HepG2 (cell line): ENCODE data around the gene PNPLA8. TPM values are rescaled to one million over a fixed set of nuclear protein-coding genes. Genes with fewer than 3 reads are reported as not detected.

Experiments
- ATAC-seq: fragments of 200-7000 bp; cut with Tn5 transposase; 3 replicates; pipeline ENCODE4 v1.9.1; 2020; ENCODE audit warnings: mild to moderate bottlenecking, moderate library complexity
- BruUV-seq: library from RNA; stranded (reverse); fragments of 400-500 nt; replicated peaks from 2 replicates; lab custom pipeline; 2021; lab: Mats Ljungman, UMichigan
- CTCF ChIA-PET: fragments of 300-600 bp; formaldehyde crosslinking; extraction: SDS; loops from one replicate; lab custom pipeline; 2021; ENCODE audit warnings: low total read pairs, inconsistent platforms, low intra/inter-chr PET ratio; lab: Yijun Ruan, JAX
- POLR2A ChIA-PET: fragments of 350-600 bp; sonication (Branson Sonifier 250); formaldehyde crosslinking; loops from one replicate; lab custom pipeline; 2020; ENCODE audit warnings: antibody characterized with exemption, inconsistent platforms; lab: Yijun Ruan, JAX
- DNase-seq: peaks from one replicate; pipeline ENCODE4 v3.0.0-alpha.2; 2015; ENCODE audit warnings: low spot score
- FAIRE-seq: peaks from 3 replicates; lab custom pipeline; 2011; peaks lifted over from hg19 to GRCh38; lab: Jason Lieb, UNC
- H2AFZ ChIP-seq: one replicate; pipeline ENCODE4 v1.6.1; 2011; ENCODE audit warnings: low read length, inconsistent platforms
- H3K27ac ChIP-seq: fragments of 300-600 bp; 3 replicates; pipeline ENCODE4 v1.8.0; 2011; ENCODE audit warnings: mixed run types, mild to moderate bottlenecking, mixed read lengths, low read length, inconsistent platforms; ENCODE audit not compliant: insufficient read depth; ENCODE audit errors: extremely low read length
- H3K27me3 ChIP-seq, 2 experiments: fragments of 200-600 bp in 1 of 2; 2 replicates in 1 of 2; 3 replicates in 1 of 2; pipeline versions ENCODE4 v1.6.0 to v1.8.0; 2011; ENCODE audit warnings: low read length in 2 of 2, mild to moderate bottlenecking in 2 of 2, moderate library complexity in 2 of 2, inconsistent platforms in 1 of 2; ENCODE audit not compliant: insufficient read depth in 2 of 2, control insufficient read depth in 1 of 2
- H3K36me3 ChIP-seq, 2 experiments: fragments of 200-600 bp in 1 of 2; replicated peaks in 1 of 2; 2 replicates in 1 of 2; 3 replicates in 1 of 2; pipeline versions ENCODE4 v1.5.1 to v1.8.0; 2011; ENCODE audit warnings: low read length in 2 of 2, inconsistent platforms in 1 of 2; ENCODE audit not compliant: insufficient read depth in 2 of 2, control insufficient read depth in 1 of 2
- H3K4me1 ChIP-seq: 2 replicates; pipeline ENCODE4 v1.5.1; 2012; ENCODE audit warnings: low read length, inconsistent platforms; ENCODE audit not compliant: insufficient read depth
- H3K4me2 ChIP-seq: 2 replicates; pipeline ENCODE4 v1.6.0; 2011; ENCODE audit warnings: low read depth, low read length, inconsistent platforms
- H3K4me3 ChIP-seq, 3 experiments: fragments of 200-600 bp in 1 of 3; sonication (generic), shearing (Covaris generic) in 1 of 3; replicated peaks in 1 of 3; 2 replicates each; pipeline ENCODE4 v1.5.1; 2011 to 2016; ENCODE audit warnings: low read length in 3 of 3, inconsistent platforms in 2 of 3, low read depth in 2 of 3, mild to moderate bottlenecking in 2 of 3, control low read depth in 1 of 3, mixed read lengths in 1 of 3; ENCODE audit not compliant: insufficient read depth in 1 of 3
- H3K79me2 ChIP-seq: one replicate; pipeline ENCODE4 v1.6.1; 2011; ENCODE audit warnings: low read length, inconsistent platforms; ENCODE audit not compliant: insufficient read depth
- H3K9ac ChIP-seq: 2 replicates; pipeline ENCODE4 v1.6.0; 2011; ENCODE audit warnings: mild to moderate bottlenecking, low read depth, low read length, inconsistent platforms; ENCODE audit not compliant: insufficient read depth
- H3K9me3 ChIP-seq: 2 replicates; pipeline ENCODE4 v1.5.1; 2012; ENCODE audit warnings: mild to moderate bottlenecking, low read length
- H4K20me1 ChIP-seq: 2 replicates; pipeline ENCODE4 v1.6.0; 2011; ENCODE audit warnings: inconsistent platforms, mild to moderate bottlenecking, low read length, moderate library complexity; ENCODE audit not compliant: insufficient read depth
- EED ChIP-seq: sonication (generic); formaldehyde crosslinking; IDR thresholded peaks from 2 replicates; pipeline ENCODE4 v1.5.0; 2020; ENCODE audit warnings: mild to moderate bottlenecking, missing genetic modification reagents
- SIN3A ChIP-seq: IDR thresholded peaks from 2 replicates; pipeline ENCODE4 v1.6.1; 2011; ENCODE audit warnings: low read depth, mild to moderate bottlenecking, control low read depth, low read length, borderline replicate concordance
- SSRP1 ChIP-seq: IDR thresholded peaks from 2 replicates; pipeline ENCODE4 v1.6.1; 2016; ENCODE audit warnings: control low read depth
- ZBTB21 ChIP-seq: sonication (generic); formaldehyde crosslinking; IDR thresholded peaks from 2 replicates; pipeline ENCODE4 v1.4.0; 2020; ENCODE audit warnings: missing genetic modification reagents
- ZNF564 ChIP-seq: sonication (generic); formaldehyde crosslinking; IDR thresholded peaks from 2 replicates; pipeline ENCODE4 v1.8.1; 2023; ENCODE audit warnings: mild to moderate bottlenecking, missing genetic modification reagents
- ZNF644 ChIP-seq: IDR thresholded peaks from 2 replicates; pipeline ENCODE4 v1.6.1; 2016; ENCODE audit warnings: low read depth
- WGBS: methylation state at CpG from one replicate; pipeline ENCODE4 v1.1.6; 2017; ENCODE audit warnings: low lambda C conversion rate; 5-methylcytosine and 5-hydroxymethylcytosine counted together
- in situ Hi-C: cut with HindIII; loops from 2 replicates; pipeline ENCODE4 v1.10.0; 2017; ENCODE audit warnings: low pct_unique_long_range_greater_than_20kb; ENCODE audit not compliant: extremely low pct_ligation_motif_present
- intact Hi-C: fragments of 100-400 bp; cut with micrococcal nuclease; formaldehyde crosslinking; loops from one replicate; pipeline ENCODE4 v1.10.0; 2022; ENCODE audit not compliant: unreplicated experiment
- polyA plus RNA-seq, 8 experiments: library from polyadenylated mRNA; depleted of rRNA in 3 of 8; stranded (reverse) in 7 of 8; unstranded in 1 of 8; fragments of >200 nt; fragmentation: Illumina TruSeq in 4 of 8; extraction: Trizol in 4 of 8; gene quantifications; 2 replicates each; pipeline versions ENCODE4 v1.2.1 to v1.2.3, GENCODE V29; 2011 to 2016; ENCODE audit warnings: low read depth in 4 of 8, missing spikeins in 1 of 8, mixed read lengths in 1 of 8; ENCODE audit not compliant: insufficient read depth in 1 of 8
- total RNA-seq, 5 experiments: library from RNA; depleted of rRNA; stranded (reverse); fragments of >200 nt; fragmentation: Illumina TruSeq; extraction: Trizol; gene quantifications; 2 replicates each; pipeline ENCODE4 v1.2.3, GENCODE V29; 2016; ENCODE audit warnings: low read depth in 1 of 5
- TF ChIP-seq, protein P1 (sequence below): IDR thresholded peaks from 2 replicates; pipeline ENCODE4 v1.6.1; 2016; ENCODE audit warnings: mild to moderate bottlenecking
- TF ChIP-seq, protein P2 (sequence below), 2 experiments: fragments of 450-650 bp in 1 of 2; sonication (generic) in 1 of 2; formaldehyde crosslinking in 1 of 2; IDR thresholded peaks; 2 replicates each; pipeline versions ENCODE4 v1.6.1 to v1.8.0; 2016 to 2022; ENCODE audit warnings: antibody characterized with exemption in 1 of 2, mild to moderate bottlenecking in 1 of 2, missing genetic modification reagents in 1 of 2
- TF ChIP-seq, protein P3 (sequence below): sonication (generic); formaldehyde crosslinking; IDR thresholded peaks from 2 replicates; pipeline ENCODE4 v1.5.0; 2020; ENCODE audit warnings: mild to moderate bottlenecking, missing genetic modification reagents, borderline replicate concordance

The PNPLA8 gene
- total and polyA plus RNA-seq, 2 of the 13 experiments (the other 11 are each of a cell fraction or from before 2014, with no cell fraction given), result 6.3 to 11.4 TPM

DNA sequence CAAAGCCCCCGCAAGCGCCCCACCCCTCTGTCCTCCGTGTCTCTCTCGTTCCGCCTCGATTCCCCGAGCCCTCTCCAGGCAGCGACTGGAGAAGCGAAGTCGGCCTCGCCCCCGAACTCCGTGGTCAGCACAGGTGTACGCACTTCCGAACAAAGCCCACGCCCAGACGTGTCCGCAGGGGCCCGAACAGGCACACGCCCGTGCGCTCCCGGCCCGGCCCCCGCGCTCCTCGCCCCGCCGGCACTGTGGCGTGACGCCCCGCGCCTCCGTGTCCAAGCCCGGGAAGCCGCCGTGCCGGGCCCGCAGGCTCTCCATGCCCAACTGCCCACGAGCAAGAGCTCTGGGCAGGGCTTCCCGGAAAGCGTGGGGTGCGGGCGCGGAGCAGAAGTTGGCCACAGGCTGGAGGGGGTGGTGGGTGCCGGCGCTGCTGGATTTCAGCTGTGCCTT is 70.4 kb downstream of the PNPLA8 start:
- Histone ChIP-seq H3K36me3 (no peaks in the 10 kb centered on the region), H4K20me1 (no peaks in the 10 kb centered on the region), H3K4me1 (no peaks in the 10 kb centered on the region), H3K9me3 (no peaks in the 10 kb centered on the region), H2AFZ (no peak overlapping the region), H3K4me2 (peak overlapping the region; percentile 61), H3K79me2 (no peaks in the 10 kb centered on the region), H3K9ac (no peak overlapping the region), H3K27ac (no peak overlapping the region), H3K4me3 (peak overlapping the region; percentile 26 to 57 (median 34); a peak in 4 of 6 replicates), H3K27me3 (peaks cover 6 to 43% of the 10 kb centered on the region in 2 experiments; a peak in 4 of 5 replicates)
- no CpG with 5 or more reads among the region's 47 CpGs for whole genome bisulfite sequencing
- ChIA-PET CTCF (no interaction called here), POLR2A (no interaction called here)
- TF ChIP-seq, protein P1, sequence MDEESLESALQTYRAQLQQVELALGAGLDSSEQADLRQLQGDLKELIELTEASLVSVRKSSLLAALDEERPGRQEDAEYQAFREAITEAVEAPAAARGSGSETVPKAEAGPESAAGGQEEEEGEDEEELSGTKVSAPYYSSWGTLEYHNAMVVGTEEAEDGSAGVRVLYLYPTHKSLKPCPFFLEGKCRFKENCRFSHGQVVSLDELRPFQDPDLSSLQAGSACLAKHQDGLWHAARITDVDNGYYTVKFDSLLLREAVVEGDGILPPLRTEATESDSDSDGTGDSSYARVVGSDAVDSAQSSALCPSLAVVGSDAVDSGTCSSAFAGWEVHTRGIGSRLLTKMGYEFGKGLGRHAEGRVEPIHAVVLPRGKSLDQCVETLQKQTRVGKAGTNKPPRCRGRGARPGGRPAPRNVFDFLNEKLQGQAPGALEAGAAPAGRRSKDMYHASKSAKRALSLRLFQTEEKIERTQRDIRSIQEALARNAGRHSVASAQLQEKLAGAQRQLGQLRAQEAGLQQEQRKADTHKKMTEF (CRISPR knock-in tag), result no peak
- TF ChIP-seq ZNF644 (CRISPR knock-in tag) (no peak), EED (CRISPR knock-in tag) (0 out of 2 replicates have a peak, but pooled peaks have one; percentile 14), ZNF564 (CRISPR knock-in tag) (peak; percentile 21; the same call in 1 of the 2 replicates), SIN3A (no peak), SSRP1 (CRISPR knock-in tag) (no peak), ZBTB21 (CRISPR knock-in tag) (no peak)
- TF ChIP-seq, protein P2, sequence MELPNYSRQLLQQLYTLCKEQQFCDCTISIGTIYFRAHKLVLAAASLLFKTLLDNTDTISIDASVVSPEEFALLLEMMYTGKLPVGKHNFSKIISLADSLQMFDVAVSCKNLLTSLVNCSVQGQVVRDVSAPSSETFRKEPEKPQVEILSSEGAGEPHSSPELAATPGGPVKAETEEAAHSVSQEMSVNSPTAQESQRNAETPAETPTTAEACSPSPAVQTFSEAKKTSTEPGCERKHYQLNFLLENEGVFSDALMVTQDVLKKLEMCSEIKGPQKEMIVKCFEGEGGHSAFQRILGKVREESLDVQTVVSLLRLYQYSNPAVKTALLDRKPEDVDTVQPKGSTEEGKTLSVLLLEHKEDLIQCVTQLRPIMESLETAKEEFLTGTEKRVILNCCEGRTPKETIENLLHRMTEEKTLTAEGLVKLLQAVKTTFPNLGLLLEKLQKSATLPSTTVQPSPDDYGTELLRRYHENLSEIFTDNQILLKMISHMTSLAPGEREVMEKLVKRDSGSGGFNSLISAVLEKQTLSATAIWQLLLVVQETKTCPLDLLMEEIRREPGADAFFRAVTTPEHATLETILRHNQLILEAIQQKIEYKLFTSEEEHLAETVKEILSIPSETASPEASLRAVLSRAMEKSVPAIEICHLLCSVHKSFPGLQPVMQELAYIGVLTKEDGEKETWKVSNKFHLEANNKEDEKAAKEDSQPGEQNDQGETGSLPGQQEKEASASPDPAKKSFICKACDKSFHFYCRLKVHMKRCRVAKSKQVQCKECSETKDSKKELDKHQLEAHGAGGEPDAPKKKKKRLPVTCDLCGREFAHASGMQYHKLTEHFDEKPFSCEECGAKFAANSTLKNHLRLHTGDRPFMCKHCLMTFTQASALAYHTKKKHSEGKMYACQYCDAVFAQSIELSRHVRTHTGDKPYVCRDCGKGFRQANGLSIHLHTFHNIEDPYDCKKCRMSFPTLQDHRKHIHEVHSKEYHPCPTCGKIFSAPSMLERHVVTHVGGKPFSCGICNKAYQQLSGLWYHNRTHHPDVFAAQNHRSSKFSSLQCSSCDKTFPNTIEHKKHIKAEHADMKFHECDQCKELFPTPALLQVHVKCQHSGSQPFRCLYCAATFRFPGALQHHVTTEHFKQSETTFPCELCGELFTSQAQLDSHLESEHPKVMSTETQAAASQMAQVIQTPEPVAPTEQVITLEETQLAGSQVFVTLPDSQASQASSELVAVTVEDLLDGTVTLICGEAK (IDR thresholded peaks at IDR 0.05), result no peak
- TF ChIP-seq, protein P2 (CRISPR knock-in tag; IDR thresholded peaks at IDR 0.05), result no peak
- TF ChIP-seq, protein P3, sequence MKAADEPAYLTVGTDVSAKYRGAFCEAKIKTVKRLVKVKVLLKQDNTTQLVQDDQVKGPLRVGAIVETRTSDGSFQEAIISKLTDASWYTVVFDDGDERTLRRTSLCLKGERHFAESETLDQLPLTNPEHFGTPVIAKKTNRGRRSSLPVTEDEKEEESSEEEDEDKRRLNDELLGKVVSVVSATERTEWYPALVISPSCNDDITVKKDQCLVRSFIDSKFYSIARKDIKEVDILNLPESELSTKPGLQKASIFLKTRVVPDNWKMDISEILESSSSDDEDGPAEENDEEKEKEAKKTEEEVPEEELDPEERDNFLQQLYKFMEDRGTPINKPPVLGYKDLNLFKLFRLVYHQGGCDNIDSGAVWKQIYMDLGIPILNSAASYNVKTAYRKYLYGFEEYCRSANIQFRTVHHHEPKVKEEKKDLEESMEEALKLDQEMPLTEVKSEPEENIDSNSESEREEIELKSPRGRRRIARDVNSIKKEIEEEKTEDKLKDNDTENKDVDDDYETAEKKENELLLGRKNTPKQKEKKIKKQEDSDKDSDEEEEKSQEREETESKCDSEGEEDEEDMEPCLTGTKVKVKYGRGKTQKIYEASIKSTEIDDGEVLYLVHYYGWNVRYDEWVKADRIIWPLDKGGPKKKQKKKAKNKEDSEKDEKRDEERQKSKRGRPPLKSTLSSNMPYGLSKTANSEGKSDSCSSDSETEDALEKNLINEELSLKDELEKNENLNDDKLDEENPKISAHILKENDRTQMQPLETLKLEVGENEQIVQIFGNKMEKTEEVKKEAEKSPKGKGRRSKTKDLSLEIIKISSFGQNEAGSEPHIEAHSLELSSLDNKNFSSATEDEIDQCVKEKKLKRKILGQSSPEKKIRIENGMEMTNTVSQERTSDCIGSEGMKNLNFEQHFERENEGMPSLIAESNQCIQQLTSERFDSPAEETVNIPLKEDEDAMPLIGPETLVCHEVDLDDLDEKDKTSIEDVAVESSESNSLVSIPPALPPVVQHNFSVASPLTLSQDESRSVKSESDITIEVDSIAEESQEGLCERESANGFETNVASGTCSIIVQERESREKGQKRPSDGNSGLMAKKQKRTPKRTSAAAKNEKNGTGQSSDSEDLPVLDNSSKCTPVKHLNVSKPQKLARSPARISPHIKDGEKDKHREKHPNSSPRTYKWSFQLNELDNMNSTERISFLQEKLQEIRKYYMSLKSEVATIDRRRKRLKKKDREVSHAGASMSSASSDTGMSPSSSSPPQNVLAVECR, result no peak
- intact Hi-C loops, result no loop called here
- no TSS peak for BruUV-seq
- ATAC-seq, result peak; percentile 45
- no peak for FAIRE-seq
- in situ Hi-C loops, result loop anchor here (10.0 kb wide), 1 partner anchor 281 kb away; no protein-coding TSS in a partner anchor
- DNase-seq, result no peak
